Neural progenitor cell (in vitro differentiated cells): ENCODE measurements around the gene DYNC1LI1. TPM values are rescaled to one million over a fixed set of nuclear protein-coding genes. Genes with fewer than 3 reads are reported as not detected.
"Not testable (repeated sequence)": the region's sequence is repeated elsewhere in the genome, so short reads cannot be mapped to it uniquely, and the experiment has no call there.

ENCODE experiments used
- DNase-seq: peaks from one replicate; pipeline ENCODE4 v3.0.0-alpha.2; 2016; ENCODE audit warnings: low spot score
- H2AFZ ChIP-seq: fragments of 200-600 bp; sonication (generic); replicated peaks from 2 replicates; pipeline ENCODE4 v1.6.1; 2016; ENCODE audit warnings: antibody characterized with exemption
- H3F3A ChIP-seq: fragments of 200-600 bp; sonication (generic); 2 replicates; pipeline ENCODE4 v1.6.1; 2016; ENCODE audit warnings: antibody characterized with exemption, low read depth
- H3K27ac ChIP-seq: fragments of 200-600 bp; sonication (generic); 2 replicates; pipeline ENCODE4 v1.5.1; 2016; ENCODE audit warnings: mild to moderate bottlenecking
- H3K27me3 ChIP-seq: fragments of 200-600 bp; sonication (generic); 2 replicates; pipeline ENCODE4 v1.6.1; 2016; ENCODE audit warnings: mild to moderate bottlenecking, moderate library complexity
- H3K36me3 ChIP-seq: fragments of 200-600 bp; sonication (generic); 2 replicates; pipeline ENCODE4 v1.5.1; 2016
- H3K4me1 ChIP-seq: fragments of 200-600 bp; sonication (generic); 2 replicates; pipeline ENCODE4 v1.6.1; 2016; ENCODE audit warnings: mixed run types
- H3K4me2 ChIP-seq: fragments of 200-600 bp; sonication (generic); 2 replicates; pipeline ENCODE4 v1.6.1; 2016
- H3K4me3 ChIP-seq: fragments of 200-600 bp; sonication (generic); 2 replicates; pipeline ENCODE4 v1.5.1; 2016
- H3K79me2 ChIP-seq: fragments of 200-600 bp; sonication (generic); 2 replicates; pipeline ENCODE4 v1.6.1; 2016; ENCODE audit warnings: low read depth
- H3K9ac ChIP-seq: fragments of 200-600 bp; sonication (generic); 2 replicates; pipeline ENCODE4 v1.6.1; 2016
- H3K9me3 ChIP-seq: fragments of 200-600 bp; sonication (generic); 2 replicates; pipeline ENCODE4 v1.5.1; 2016; ENCODE audit warnings: low read depth
- H4K20me1 ChIP-seq: fragments of 200-600 bp; sonication (generic); 2 replicates; pipeline ENCODE4 v1.6.1; 2016; ENCODE audit warnings: low read depth
- H3K27ac Mint-ChIP-seq: 3 replicates; pipeline ENCODE4 v1.8.0; 2021; ENCODE audit warnings: mixed read lengths
- H3K27me3 Mint-ChIP-seq: 2 replicates; pipeline ENCODE4 v1.8.0; 2022; ENCODE audit warnings: low read depth, mild to moderate bottlenecking, inconsistent platforms, moderate library complexity, mixed read lengths; ENCODE audit not compliant: insufficient read depth
- H3K36me3 Mint-ChIP-seq: 3 replicates; pipeline ENCODE4 v1.8.0; 2021; ENCODE audit warnings: mixed read lengths
- H3K4me1 Mint-ChIP-seq: 3 replicates; pipeline ENCODE4 v1.8.0; 2021; ENCODE audit warnings: mixed read lengths
- H3K4me3 Mint-ChIP-seq: 3 replicates; pipeline ENCODE4 v1.8.0; 2021; ENCODE audit warnings: mild to moderate bottlenecking, moderate library complexity, mixed read lengths
- H3K9me3 Mint-ChIP-seq: 3 replicates; pipeline ENCODE4 v1.8.0; 2020; ENCODE audit warnings: mixed read lengths
- CTCF ChIP-seq: fragments of 200-600 bp; sonication (generic); IDR thresholded peaks from 2 replicates; pipeline ENCODE4 v1.5.1; 2017; ENCODE audit warnings: antibody characterized with exemption, mild to moderate bottlenecking
- EZH2 ChIP-seq: fragments of 200-600 bp; sonication (generic); IDR thresholded peaks from 2 replicates; pipeline ENCODE4 v1.6.1; 2017; ENCODE audit warnings: antibody characterized with exemption, mild to moderate bottlenecking, moderate library complexity
- EZH2phosphoT487 ChIP-seq: fragments of 200-600 bp; sonication (generic); IDR thresholded peaks from 2 replicates; pipeline ENCODE4 v1.6.1; 2017; ENCODE audit warnings: antibody characterized with exemption
- total RNA-seq: library from RNA; depleted of rRNA; stranded (reverse); fragments of >200 nt; gene quantifications from 2 replicates; pipeline ENCODE4 v1.2.3, GENCODE V29; 2015; ENCODE audit warnings: low replicate concordance

Gene DYNC1LI1
- total RNA-seq, 1 donor from 2014 or later, result 103 TPM

- H3F3A ChIP-seq, result no peaks in the 10 kb centered on the region
- no peaks in the 10 kb centered on the region for H4K20me1 ChIP-seq
- H3K79me2 ChIP-seq, result no peaks in the 10 kb centered on the region
- H3K4me3 ChIP-seq, result no peak overlapping the region
- Mint-ChIP-seq H3K4me3 (no peak overlapping the region), H3K9me3 (no peaks in the 10 kb centered on the region), H3K4me1 (peaks cover 2% of the 10 kb centered on the region), H3K36me3 (no peaks in the 10 kb centered on the region), H3K27me3 (no peaks in the 10 kb centered on the region), H3K27ac (no peak overlapping the region)
- H3K27me3 ChIP-seq, result no peaks in the 10 kb centered on the region
- no peak overlapping the region for H3K4me2 ChIP-seq
- H3K27ac ChIP-seq, result no peak overlapping the region
- H3K4me1 ChIP-seq, result peaks cover 2% of the 10 kb centered on the region
- H3K36me3 ChIP-seq, result no peaks in the 10 kb centered on the region
- no peak for DNase-seq
- no peak overlapping the region for H3K9ac ChIP-seq
- H2AFZ ChIP-seq, result no peak overlapping the region
- H3K9me3 ChIP-seq, result no peaks in the 10 kb centered on the region
- TF ChIP-seq EZH2phosphoT487, result no peak
- TF ChIP-seq EZH2, result no peak
- no peak for TF ChIP-seq CTCF
Measured at GRCh38 chr3:32586356-32586755, 15.7 kb upstream of the DYNC1LI1 start.

GRCh38 chr3:32584660-32585059 lies 14.0 kb upstream of the DYNC1LI1 start:
- Mint-ChIP-seq H3K9me3 (no peaks in the 10 kb centered on the region), H3K36me3 (no peaks in the 10 kb centered on the region), H3K4me3 (no peak overlapping the region), H3K4me1 (no peaks in the 10 kb centered on the region), H3K27ac (no peak overlapping the region), H3K27me3 (no peaks in the 10 kb centered on the region)
- H3K9me3 ChIP-seq, result no peaks in the 10 kb centered on the region
- H2AFZ ChIP-seq, result no peak overlapping the region
- H4K20me1 ChIP-seq, result no peaks in the 10 kb centered on the region
- no peaks in the 10 kb centered on the region for H3K4me1 ChIP-seq
- no peak for DNase-seq
- H3K4me2 ChIP-seq, result no peak overlapping the region
- TF ChIP-seq EZH2phosphoT487 (no peak), EZH2 (no peak), CTCF (no peak)
- no peak overlapping the region for H3K4me3 ChIP-seq
- H3K36me3 ChIP-seq, result no peaks in the 10 kb centered on the region
- no peaks in the 10 kb centered on the region for H3K27me3 ChIP-seq
- no peaks in the 10 kb centered on the region for H3F3A ChIP-seq
- no peak overlapping the region for H3K9ac ChIP-seq
- no peak overlapping the region for H3K27ac ChIP-seq
- no peaks in the 10 kb centered on the region for H3K79me2 ChIP-seq

GRCh38 chr3:32583708-32584107 lies 13.1 kb upstream of the DYNC1LI1 start:
- no peak overlapping the region for H3K27ac ChIP-seq
- no peak overlapping the region for H3K4me3 Mint-ChIP-seq
- TF ChIP-seq EZH2phosphoT487 (no peak), EZH2 (no peak), CTCF (no peak)
- H3K79me2 ChIP-seq, result no peaks in the 10 kb centered on the region
- no peaks in the 10 kb centered on the region for H3K9me3 ChIP-seq
- H3K9ac ChIP-seq, result no peak overlapping the region
- H3K27me3 ChIP-seq, result no peaks in the 10 kb centered on the region
- no peaks in the 10 kb centered on the region for H3K27me3 Mint-ChIP-seq
- no peaks in the 10 kb centered on the region for H3K4me1 Mint-ChIP-seq
- H3K9me3 Mint-ChIP-seq, result no peaks in the 10 kb centered on the region
- H3K27ac Mint-ChIP-seq, result no peak overlapping the region
- H3K4me2 ChIP-seq, result no peak overlapping the region
- H3F3A ChIP-seq, result no peaks in the 10 kb centered on the region
- H2AFZ ChIP-seq, result no peak overlapping the region
- no peaks in the 10 kb centered on the region for H3K36me3 ChIP-seq
- no peaks in the 10 kb centered on the region for H3K36me3 Mint-ChIP-seq
- no peaks in the 10 kb centered on the region for H3K4me1 ChIP-seq
- no peak overlapping the region for H3K4me3 ChIP-seq
- no peak for DNase-seq
- H4K20me1 ChIP-seq, result no peaks in the 10 kb centered on the region

GRCh38 chr3:32578669-32579068 lies 8.0 kb upstream of the DYNC1LI1 start:
- H4K20me1 ChIP-seq, H3K4me3 Mint-ChIP-seq, H3K9me3 ChIP-seq, H3K4me1 ChIP-seq, H3F3A ChIP-seq, H3K36me3 ChIP-seq, H3K9ac ChIP-seq, H3K36me3 Mint-ChIP-seq, H3K9me3 Mint-ChIP-seq, H3K79me2 ChIP-seq, H3K4me2 ChIP-seq, H3K4me3 ChIP-seq, H3K27ac Mint-ChIP-seq, H3K4me1 Mint-ChIP-seq, H3K27me3 Mint-ChIP-seq, H2AFZ ChIP-seq, DNase-seq, H3K27ac ChIP-seq, H3K27me3 ChIP-seq: not testable (repeated sequence)
